Measurements from ENCODE around the gene SOCS1.

- TF ChIP-seq, protein P1, sequence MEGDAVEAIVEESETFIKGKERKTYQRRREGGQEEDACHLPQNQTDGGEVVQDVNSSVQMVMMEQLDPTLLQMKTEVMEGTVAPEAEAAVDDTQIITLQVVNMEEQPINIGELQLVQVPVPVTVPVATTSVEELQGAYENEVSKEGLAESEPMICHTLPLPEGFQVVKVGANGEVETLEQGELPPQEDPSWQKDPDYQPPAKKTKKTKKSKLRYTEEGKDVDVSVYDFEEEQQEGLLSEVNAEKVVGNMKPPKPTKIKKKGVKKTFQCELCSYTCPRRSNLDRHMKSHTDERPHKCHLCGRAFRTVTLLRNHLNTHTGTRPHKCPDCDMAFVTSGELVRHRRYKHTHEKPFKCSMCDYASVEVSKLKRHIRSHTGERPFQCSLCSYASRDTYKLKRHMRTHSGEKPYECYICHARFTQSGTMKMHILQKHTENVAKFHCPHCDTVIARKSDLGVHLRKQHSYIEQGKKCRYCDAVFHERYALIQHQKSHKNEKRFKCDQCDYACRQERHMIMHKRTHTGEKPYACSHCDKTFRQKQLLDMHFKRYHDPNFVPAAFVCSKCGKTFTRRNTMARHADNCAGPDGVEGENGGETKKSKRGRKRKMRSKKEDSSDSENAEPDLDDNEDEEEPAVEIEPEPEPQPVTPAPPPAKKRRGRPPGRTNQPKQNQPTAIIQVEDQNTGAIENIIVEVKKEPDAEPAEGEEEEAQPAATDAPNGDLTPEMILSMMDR (IDR thresholded peaks at IDR 0.05), result no peak
- TF ChIP-seq EZH2 (IDR thresholded peaks at IDR 0.05), result no peak
- no peak for TF ChIP-seq EZH2phosphoT487 (IDR thresholded peaks at IDR 0.05)
These were observed 2.8 kb upstream of the SOCS1 start for GRCh38 chr16:11258553-11259492.

Data from neural progenitor cell (in vitro differentiated cells).